Pancreas (tissue), 10 donors: ENCODE measurements around the gene ISG15. TPM values are rescaled to one million over a fixed set of nuclear protein-coding genes. Genes with fewer than 3 reads are reported as not detected.
"Not testable (repeated sequence)": the region's sequence is repeated elsewhere in the genome, so short reads cannot be mapped to it uniquely, and the experiment has no call there.

ENCODE experiments used
- ATAC-seq, 4 donors: fragments of 200-7000 bp; cut with Tn5 transposase; one replicate each; pipeline versions ENCODE4 v1.8.0 to v1.9.1; 2020; ENCODE audit warnings: mild to moderate bottlenecking in 4 of 4, moderate library complexity in 4 of 4
- DNase-seq, 6 donors: peaks; one replicate each; pipeline ENCODE4 v3.0.0-alpha.2; 2020
- FAIRE-seq: peaks from 2 replicates; lab custom pipeline; 2012; peaks lifted over from hg19 to GRCh38; lab: Jason Lieb, UNC
- H3K27ac ChIP-seq, 4 donors: fragments of 200-600 bp; sonication (generic); 1 replicate in 3 of 4; 2 replicates in 1 of 4; pipeline versions ENCODE4 v1.5.0 to v1.8.0; 2020
- H3K27me3 ChIP-seq, 4 donors: fragments of 200-600 bp; one replicate each; pipeline ENCODE4 v1.8.0; 2021
- H3K36me3 ChIP-seq, 3 donors: fragments of 200-600 bp; sonication (generic) in 1 of 3; one replicate each; pipeline versions ENCODE4 v1.5.0 to v1.8.0; 2020 to 2021
- H3K4me1 ChIP-seq, 3 donors: fragments of 200-600 bp; one replicate each; pipeline ENCODE4 v1.8.0; 2021
- H3K4me3 ChIP-seq, 4 donors: fragments of 200-600 bp; sonication (generic) in 2 of 4; one replicate each; pipeline versions ENCODE4 v1.5.0 to v1.8.0; 2020 to 2021
- H3K9me3 ChIP-seq, 4 donors: fragments of 200-600 bp; one replicate each; pipeline ENCODE4 v1.8.0; 2021
- WGBS, 2 donors: extraction: QIAGEN DNeasy Blood & Tissue Kit; methylation state at CpG; one replicate each; pipeline ENCODE4 v1.1.7; 2013; 5-methylcytosine and 5-hydroxymethylcytosine counted together
- intact Hi-C, 3 donors: fragments of 100-400 bp; cut with DNase I; formaldehyde crosslinking; loops; one replicate each; pipeline versions ENCODE4 v1.11.1 to v1.14.2; 2022
- polyA plus RNA-seq, 2 donors: library from polyadenylated mRNA; stranded (reverse); fragments of 200-250 nt; gene quantifications; one replicate each; pipeline ENCODE4 v1.2.3, GENCODE V29; 2013
- total RNA-seq, 6 donors: library from RNA; stranded (reverse); fragmentation: NEBNext Ultra II Directional in 4 of 6; extraction: Animal tissue kit (Norgen Biotek cat#: 25700) in 4 of 6; gene quantifications; one replicate each; pipeline versions ENCODE4 v1.2.1 to v1.2.4, GENCODE V29; 2021 to 2023
- TF ChIP-seq, protein P1 (sequence below), 4 donors: fragments of 200-600 bp; sonication (generic) in 3 of 4; IDR thresholded peaks; one replicate each; pipeline versions ENCODE4 v1.5.0 to v1.8.0; 2021; ENCODE audit warnings: antibody characterized with exemption in 4 of 4
- donor health status: healthy with polysubstance abuse.
- donor health status: DM: no; HTN: no; CAD: no; lungs with moderate emphysema.
- donor health status: DM: no; HTN: no; CAD: no.
- donor health status: control.
- donor health status: control.
- donor health status: Bipolar disorder and iron deficiency.
- donor health status: DM: yes; HTN: yes; CAD: no.
- donor health status: DM: no; HTN: no; CAD: no.
- donor health status: DM: no; HTN: no; CAD: no.
- donor health status: DM: yes; HTN: yes; CAD: no.

Gene ISG15
- total and polyA plus RNA-seq, 8 donors, result 4.3 to 45.0 (median 9.2) TPM

DNA sequence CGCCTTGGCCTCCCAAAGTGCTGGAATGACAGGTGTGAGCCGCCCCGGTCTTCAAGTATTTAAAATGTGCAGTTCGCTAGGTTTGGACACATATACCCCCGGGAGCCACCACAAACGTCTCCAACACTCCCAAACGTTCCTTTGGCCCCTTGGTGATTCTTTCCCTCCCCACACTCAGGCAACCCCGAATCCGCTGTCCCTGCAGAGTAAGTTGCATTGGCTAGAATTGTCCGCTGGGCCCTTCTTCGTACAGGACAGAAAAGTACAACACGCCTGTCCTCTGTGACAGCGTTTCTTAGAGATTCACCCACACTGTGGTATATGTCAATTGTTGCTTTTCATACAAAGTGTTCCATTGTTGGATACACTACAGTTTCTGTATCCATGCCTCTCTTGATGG is 28.2 kb upstream of the ISG15 start:
- H3K27ac ChIP-seq, result no peak overlapping the region
- no peaks in the 10 kb centered on the region for H3K9me3 ChIP-seq
- intact Hi-C loops, result loop anchor here in 2 of 3 donors (10.0 kb wide), 2 partner anchors 80 to 300 kb away; partner anchors contain the start of gene SCNN1D (in 1 of the 2)
- H3K4me3 ChIP-seq, result no peak overlapping the region
- 65 to 71% methylated on average over 13 of the region's 13 CpGs for WGBS, 2 donors
- FAIRE-seq (no peak), DNase-seq (no peak), ATAC-seq (no peak)
- H3K36me3 ChIP-seq, result no peaks in the 10 kb centered on the region
- TF ChIP-seq, protein P1, sequence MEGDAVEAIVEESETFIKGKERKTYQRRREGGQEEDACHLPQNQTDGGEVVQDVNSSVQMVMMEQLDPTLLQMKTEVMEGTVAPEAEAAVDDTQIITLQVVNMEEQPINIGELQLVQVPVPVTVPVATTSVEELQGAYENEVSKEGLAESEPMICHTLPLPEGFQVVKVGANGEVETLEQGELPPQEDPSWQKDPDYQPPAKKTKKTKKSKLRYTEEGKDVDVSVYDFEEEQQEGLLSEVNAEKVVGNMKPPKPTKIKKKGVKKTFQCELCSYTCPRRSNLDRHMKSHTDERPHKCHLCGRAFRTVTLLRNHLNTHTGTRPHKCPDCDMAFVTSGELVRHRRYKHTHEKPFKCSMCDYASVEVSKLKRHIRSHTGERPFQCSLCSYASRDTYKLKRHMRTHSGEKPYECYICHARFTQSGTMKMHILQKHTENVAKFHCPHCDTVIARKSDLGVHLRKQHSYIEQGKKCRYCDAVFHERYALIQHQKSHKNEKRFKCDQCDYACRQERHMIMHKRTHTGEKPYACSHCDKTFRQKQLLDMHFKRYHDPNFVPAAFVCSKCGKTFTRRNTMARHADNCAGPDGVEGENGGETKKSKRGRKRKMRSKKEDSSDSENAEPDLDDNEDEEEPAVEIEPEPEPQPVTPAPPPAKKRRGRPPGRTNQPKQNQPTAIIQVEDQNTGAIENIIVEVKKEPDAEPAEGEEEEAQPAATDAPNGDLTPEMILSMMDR (IDR thresholded peaks at IDR 0.05), result no peak
- H3K4me1 ChIP-seq, result no peaks in the 10 kb centered on the region
- H3K27me3 ChIP-seq, result no peaks in the 10 kb centered on the region

DNA sequence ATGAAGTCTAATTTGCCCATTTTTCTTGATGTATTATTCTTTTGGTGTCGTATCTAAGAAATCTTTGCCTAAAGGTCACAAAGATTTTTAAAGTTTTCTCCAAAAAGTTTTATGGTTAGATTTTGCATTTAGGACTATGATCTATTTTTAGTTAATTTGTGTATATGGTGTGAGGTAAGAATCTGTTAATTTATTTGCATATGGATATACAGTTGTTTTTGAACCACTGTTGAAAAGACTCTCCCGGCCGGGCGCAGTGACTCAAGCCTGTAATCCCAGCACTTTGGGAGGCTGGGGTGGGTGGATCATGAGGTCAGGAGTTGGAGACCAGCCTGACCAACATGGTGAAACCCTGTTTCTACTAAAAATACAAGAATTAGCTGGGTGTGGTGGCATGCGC is 25.2 kb upstream of the ISG15 start:
- not testable (repeated sequence) for FAIRE-seq, H3K36me3 ChIP-seq, DNase-seq, H3K4me1 ChIP-seq, H3K9me3 ChIP-seq, H3K27ac ChIP-seq, ATAC-seq, H3K4me3 ChIP-seq, H3K27me3 ChIP-seq
- intact Hi-C loops, result loop anchor here in 2 of 3 donors (10.0 kb wide), 2 partner anchors 77 to 297 kb away; partner anchors contain the start of gene SCNN1D (in 1 of the 2)
- 79 to 89% methylated on average over 5 of the region's 5 CpGs for WGBS, 2 donors

DNA sequence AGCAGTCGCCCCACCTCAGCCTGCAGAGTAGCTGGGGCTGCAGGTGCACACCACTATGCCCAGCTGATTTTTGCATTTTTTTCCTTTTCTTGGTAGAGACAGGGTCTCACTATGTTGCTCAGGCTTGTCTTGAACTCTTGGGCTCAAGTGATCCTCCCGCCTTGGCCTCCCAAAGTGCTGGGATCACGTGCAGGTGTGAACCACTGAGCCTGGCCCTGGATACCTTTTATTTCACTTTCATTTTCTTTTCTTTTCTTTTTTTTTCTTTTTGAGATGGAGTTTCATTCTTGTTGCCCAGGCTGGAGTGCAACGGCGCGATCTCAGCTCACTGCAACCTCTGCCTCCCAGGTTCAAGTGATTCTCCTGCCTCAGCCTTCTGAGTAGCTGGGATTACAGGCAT is 22.0 kb upstream of the ISG15 start:
- DNase-seq, H3K27ac ChIP-seq, intact Hi-C loops, H3K9me3 ChIP-seq, ATAC-seq, FAIRE-seq, H3K36me3 ChIP-seq, H3K4me3 ChIP-seq, H3K4me1 ChIP-seq, H3K27me3 ChIP-seq: not testable (repeated sequence)
- 89 to 93% methylated on average over 6 of the region's 6 CpGs for WGBS, 2 donors

DNA sequence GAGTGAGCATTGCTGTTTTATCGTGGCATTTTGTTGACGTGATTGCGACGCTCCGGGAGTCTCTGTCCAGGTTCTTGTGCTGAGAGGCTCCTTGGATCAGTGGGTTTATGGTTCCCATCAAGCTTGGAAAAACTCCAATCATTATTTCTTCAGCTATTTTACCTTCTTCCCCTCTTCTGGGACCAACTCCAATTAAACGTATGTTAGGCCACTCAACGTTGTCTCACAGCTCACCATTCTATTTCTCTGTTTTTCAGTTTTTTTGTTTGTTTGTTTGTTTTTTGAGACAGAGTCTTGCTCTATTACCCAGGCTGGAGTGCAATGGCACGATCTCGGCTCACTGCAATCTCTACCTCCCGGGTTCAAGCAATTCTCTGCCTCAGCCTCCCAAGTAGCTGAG is 21.4 kb upstream of the ISG15 start:
- ATAC-seq (no peak), FAIRE-seq (no peak), DNase-seq (no peak)
- Histone ChIP-seq H3K27ac (no peak overlapping the region), H3K36me3 (no peaks in the 10 kb centered on the region), H3K4me1 (no peaks in the 10 kb centered on the region), H3K27me3 (no peaks in the 10 kb centered on the region), H3K9me3 (no peaks in the 10 kb centered on the region), H3K4me3 (no peak overlapping the region)
- intact Hi-C loops, result no loop called here
- 95 to 97% methylated on average over 10 of the region's 10 CpGs for WGBS, 2 donors
- TF ChIP-seq, protein P1 (IDR thresholded peaks at IDR 0.05), result no peak

DNA sequence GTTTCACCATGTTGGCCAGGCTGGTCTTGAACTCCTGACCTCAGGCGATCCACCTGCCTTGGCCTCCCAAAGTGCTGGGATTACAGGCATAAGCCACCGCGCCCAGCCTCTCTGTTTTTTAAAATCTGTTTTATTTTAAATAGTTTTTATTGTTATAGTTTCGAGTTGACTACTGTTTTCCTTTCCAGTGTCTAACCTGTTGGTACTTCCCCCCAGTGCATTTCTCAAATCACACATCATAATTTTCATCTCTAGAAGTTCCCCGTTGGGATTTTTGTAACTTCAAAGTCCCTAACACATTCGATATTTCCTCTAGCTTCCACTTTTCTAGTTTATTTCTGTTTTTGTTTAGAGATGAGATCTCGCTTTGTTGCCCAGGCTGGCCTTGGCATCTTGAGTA is 20.9 kb upstream of the ISG15 start:
- ATAC-seq (no peak), FAIRE-seq (no peak), DNase-seq (no peak)
- no peak overlapping the region for H3K27ac ChIP-seq
- intact Hi-C loops, result no loop called here
- H3K4me1 ChIP-seq, result no peaks in the 10 kb centered on the region
- no peaks in the 10 kb centered on the region for H3K27me3 ChIP-seq
- H3K36me3 ChIP-seq, result no peaks in the 10 kb centered on the region
- H3K4me3 ChIP-seq, result no peak overlapping the region
- WGBS, 2 donors, result 86 to 91% methylated on average over 7 of the region's 7 CpGs
- TF ChIP-seq, protein P1 (IDR thresholded peaks at IDR 0.05), result no peak
- H3K9me3 ChIP-seq, result no peaks in the 10 kb centered on the region

DNA sequence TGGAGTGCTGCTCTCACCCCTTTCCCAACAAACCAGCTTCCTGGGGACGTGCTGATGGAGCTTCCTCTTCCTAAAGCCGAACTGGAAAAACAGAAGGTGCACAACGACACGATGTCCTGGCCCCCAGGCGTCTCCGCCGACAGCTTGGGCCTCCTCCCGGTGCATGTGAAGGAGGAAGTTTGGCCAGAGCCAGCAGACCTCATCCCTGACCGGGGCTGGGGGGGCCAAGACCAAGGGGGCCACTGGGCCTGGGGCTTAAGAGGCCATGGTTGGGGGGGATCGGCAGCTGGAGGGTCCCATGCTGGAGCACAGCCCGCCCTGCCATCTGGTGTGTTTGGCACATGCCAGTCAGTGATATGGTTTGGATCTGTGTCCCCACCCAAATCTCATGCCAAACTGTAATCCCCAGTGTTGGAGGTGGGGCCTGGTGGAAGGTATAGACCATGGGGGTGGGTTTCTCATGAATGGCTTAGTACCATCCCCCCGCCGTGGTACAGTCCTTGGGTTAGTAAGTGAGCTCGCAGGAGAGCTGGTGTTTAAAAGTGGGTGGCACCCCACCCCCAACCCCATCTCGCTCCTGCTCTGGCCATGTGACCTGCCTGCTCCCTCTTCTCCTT is 19.8 kb upstream of the ISG15 start:
- TF ChIP-seq, protein P1 (IDR thresholded peaks at IDR 0.05), result no peak
- DNase-seq, result no peak
- H3K27me3 ChIP-seq, result no peaks in the 10 kb centered on the region
- no peak for FAIRE-seq
- no peak for ATAC-seq
- no peaks in the 10 kb centered on the region for H3K4me1 ChIP-seq
- no peak overlapping the region for H3K4me3 ChIP-seq
- 76 to 77% methylated on average over 15 of the region's 15 CpGs for WGBS, 2 donors
- intact Hi-C loops, result no loop called here
- no peak overlapping the region for H3K27ac ChIP-seq
- H3K36me3 ChIP-seq, result no peaks in the 10 kb centered on the region
- H3K9me3 ChIP-seq, result no peaks in the 10 kb centered on the region

DNA sequence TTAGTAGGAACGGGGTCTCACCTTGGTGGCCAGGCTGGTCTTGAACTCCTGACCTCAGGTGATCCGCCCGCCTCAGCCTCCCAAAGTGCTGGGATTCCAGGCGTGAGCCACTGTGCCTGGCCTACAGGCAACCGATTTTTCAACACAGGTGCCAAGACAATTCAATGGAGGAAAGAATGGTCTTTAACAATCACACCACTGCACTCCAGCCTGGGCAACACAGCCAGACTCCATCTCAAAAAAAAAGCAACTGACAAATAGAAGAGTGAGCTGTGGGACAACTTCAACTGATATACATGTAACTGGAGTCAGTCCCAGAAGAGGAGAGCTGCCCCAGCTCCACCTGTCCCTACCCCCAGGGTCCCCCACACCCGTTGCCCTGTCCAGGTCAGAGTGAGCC is 18.8 kb upstream of the ISG15 start:
- H3K9me3 ChIP-seq, H3K4me1 ChIP-seq, FAIRE-seq, H3K4me3 ChIP-seq, intact Hi-C loops, ATAC-seq, H3K36me3 ChIP-seq, H3K27me3 ChIP-seq, H3K27ac ChIP-seq: not testable (repeated sequence)
- peak in 1 of 6 donors; percentile 31 for DNase-seq
- whole genome bisulfite sequencing, 2 donors, result 74 to 76% methylated on average over 6 of the region's 6 CpGs
